Tibial nerve (tissue), 4 donors: ENCODE data around the gene PMIS2.

Experiments
- CTCF ChIP-seq, 5 experiments: fragments of 200-600 bp in 3 of 5; fragments of 450-650 bp in 2 of 5; sonication (generic) in 3 of 5; IDR thresholded peaks; one replicate each; pipeline ENCODE4 v1.5.1; 2016 to 2019; ENCODE audit warnings: antibody characterized with exemption in 5 of 5, mild to moderate bottlenecking in 3 of 5, moderate library complexity in 2 of 5
- EP300 ChIP-seq, 2 donors: sonication (generic); formaldehyde crosslinking; IDR thresholded peaks; one replicate each; pipeline ENCODE4 v1.6.1; 2017; ENCODE audit warnings: antibody characterized with exemption in 2 of 2, mild to moderate bottlenecking in 1 of 2
- POLR2A ChIP-seq, 2 donors: fragments of 450-650 bp; IDR thresholded peaks; one replicate each; pipeline ENCODE4 v1.6.1; 2017; ENCODE audit warnings: antibody characterized with exemption in 2 of 2, mild to moderate bottlenecking in 2 of 2, moderate library complexity in 2 of 2

- TF ChIP-seq CTCF (IDR thresholded peaks at IDR 0.05) (no peak), POLR2A (IDR thresholded peaks at IDR 0.05) (no peak), EP300 (IDR thresholded peaks at IDR 0.05) (no peak)
These were observed 33.4 kb downstream of the PMIS2 start for GRCh38 chr19:35619290-35619923.
